H9 (cell line): ENCODE data around the gene GRID2. TPM values are rescaled to one million over a fixed set of nuclear protein-coding genes. Genes with fewer than 3 reads are reported as not detected.

Experiments
- DNase-seq: peaks from one replicate; pipeline ENCODE4 v3.0.0-alpha.2; 2017
- H2AFZ ChIP-seq: one replicate; pipeline ENCODE4 v1.6.1; 2013; ENCODE audit warnings: mild to moderate bottlenecking, low read length, control low read depth, moderate library complexity
- H2AK5ac ChIP-seq: 2 replicates; pipeline ENCODE4 v1.6.1; 2013; ENCODE audit warnings: low read length, control low read depth, mixed read lengths; ENCODE audit not compliant: insufficient read length
- H2BK120ac ChIP-seq: one replicate; pipeline ENCODE4 v1.6.1; 2013; ENCODE audit warnings: low read depth, mild to moderate bottlenecking, low read length, control low read depth, inconsistent platforms; ENCODE audit not compliant: poor library complexity, severe bottlenecking
- H2BK12ac ChIP-seq: 2 replicates; pipeline ENCODE4 v1.6.1; 2013; ENCODE audit warnings: low read length, control low read depth, mixed read lengths, low read depth; ENCODE audit not compliant: insufficient read length
- H2BK15ac ChIP-seq: 2 replicates; pipeline ENCODE4 v1.6.1; 2013; ENCODE audit warnings: low read depth, low read length, control low read depth
- H2BK20ac ChIP-seq: one replicate; pipeline ENCODE4 v1.6.1; 2013; ENCODE audit warnings: low read depth, mild to moderate bottlenecking, low read length, control low read depth, inconsistent platforms; ENCODE audit not compliant: poor library complexity, severe bottlenecking
- H2BK5ac ChIP-seq: 2 replicates; pipeline ENCODE4 v1.6.1; 2013; ENCODE audit warnings: low read length, control low read depth, mixed read lengths; ENCODE audit not compliant: insufficient read length
- H3K14ac ChIP-seq: 2 replicates; pipeline ENCODE4 v1.6.1; 2013; ENCODE audit warnings: low read length, control low read depth; ENCODE audit not compliant: insufficient read depth
- H3K18ac ChIP-seq: 2 replicates; pipeline ENCODE4 v1.6.1; 2013; ENCODE audit warnings: low read depth, mild to moderate bottlenecking, mixed read lengths, low read length, control low read depth; ENCODE audit not compliant: insufficient read length
- H3K23ac ChIP-seq: 2 replicates; pipeline ENCODE4 v1.6.1; 2013; ENCODE audit warnings: low read length, control low read depth, mixed read lengths, low read depth; ENCODE audit not compliant: insufficient read length
- H3K23me2 ChIP-seq: 2 replicates; pipeline ENCODE4 v1.6.1; 2013; ENCODE audit warnings: low read depth, mild to moderate bottlenecking, mixed read lengths, low read length, control low read depth; ENCODE audit not compliant: insufficient read length, poor library complexity, severe bottlenecking
- H3K27ac ChIP-seq: 2 replicates; pipeline ENCODE4 v1.5.1; 2013; ENCODE audit warnings: low read length, control low read depth, mixed read lengths, low read depth; ENCODE audit not compliant: insufficient read length
- H3K27me3 ChIP-seq: 2 replicates; pipeline ENCODE4 v1.6.1; 2013; ENCODE audit warnings: low read length, control low read depth, inconsistent platforms; ENCODE audit not compliant: insufficient read depth
- H3K4ac ChIP-seq: 2 replicates; pipeline ENCODE4 v1.6.1; 2013; ENCODE audit warnings: low read depth, mild to moderate bottlenecking, control low read depth, inconsistent platforms, low read length, moderate library complexity
- H3K4me1 ChIP-seq: 2 replicates; pipeline ENCODE4 v1.6.1; 2013; ENCODE audit warnings: low read length, control low read depth, inconsistent platforms; ENCODE audit not compliant: insufficient read depth
- H3K4me2 ChIP-seq: 2 replicates; pipeline ENCODE4 v1.6.1; 2013; ENCODE audit warnings: low read length, control low read depth, mixed read lengths; ENCODE audit not compliant: insufficient read length, insufficient read depth
- H3K56ac ChIP-seq: 2 replicates; pipeline ENCODE4 v1.6.1; 2013; ENCODE audit warnings: low read depth, mild to moderate bottlenecking, mixed read lengths, low read length, control low read depth; ENCODE audit not compliant: insufficient read length
- H3K79me1 ChIP-seq: 2 replicates; pipeline ENCODE4 v1.6.1; 2013; ENCODE audit warnings: low read depth, mild to moderate bottlenecking, moderate library complexity, low read length, control low read depth, inconsistent platforms; ENCODE audit not compliant: insufficient read depth, poor library complexity, severe bottlenecking
- H3K79me2 ChIP-seq: 2 replicates; pipeline ENCODE4 v1.6.1; 2013; ENCODE audit warnings: low read length, control low read depth, inconsistent platforms; ENCODE audit not compliant: insufficient read depth
- H3K9ac ChIP-seq: 2 replicates; pipeline ENCODE4 v1.6.1; 2013; ENCODE audit warnings: low read length, control low read depth, mixed read lengths; ENCODE audit not compliant: insufficient read length; ENCODE audit errors: extremely low read depth
- H3K9me3 ChIP-seq: one replicate; pipeline ENCODE4 v1.6.1; 2013; ENCODE audit warnings: low read depth, low read length, inconsistent platforms; ENCODE audit not compliant: control insufficient read depth
- H3T11ph ChIP-seq: one replicate; pipeline ENCODE4 v1.6.1; 2013; ENCODE audit warnings: mild to moderate bottlenecking, low read length, control low read depth, inconsistent platforms
- H4K20me1 ChIP-seq: one replicate; pipeline ENCODE4 v1.6.1; 2013; ENCODE audit not compliant: control insufficient read depth, insufficient read length, insufficient read depth
- H4K5ac ChIP-seq: 2 replicates; pipeline ENCODE4 v1.6.1; 2013; ENCODE audit warnings: low read depth, mild to moderate bottlenecking, mixed read lengths, low read length, control low read depth; ENCODE audit not compliant: insufficient read length
- H4K8ac ChIP-seq: replicated peaks from 2 replicates; pipeline ENCODE4 v1.6.1; 2013; ENCODE audit warnings: low read length, control low read depth, mixed read lengths, low read depth; ENCODE audit not compliant: insufficient read length
- H4K91ac ChIP-seq: 2 replicates; pipeline ENCODE4 v1.6.1; 2013; ENCODE audit warnings: low read depth, mild to moderate bottlenecking, moderate library complexity, mixed read lengths, low read length, control low read depth; ENCODE audit not compliant: insufficient read length
- H3K27ac Mint-ChIP-seq, 3 experiments: 2 replicates in 2 of 3; 3 replicates in 1 of 3; pipeline ENCODE4 v1.8.0; 2020 to 2021; ENCODE audit warnings: mixed read lengths in 3 of 3, mild to moderate bottlenecking in 1 of 3, moderate library complexity in 1 of 3
- H3K27me3 Mint-ChIP-seq: 2 replicates; pipeline ENCODE4 v1.8.0; 2021; ENCODE audit warnings: low read depth, mild to moderate bottlenecking, moderate library complexity, mixed read lengths
- H3K36me3 Mint-ChIP-seq, 3 experiments: 2 replicates in 2 of 3; 3 replicates in 1 of 3; pipeline ENCODE4 v1.8.0; 2020 to 2021; ENCODE audit warnings: low read depth in 3 of 3, mixed read lengths in 3 of 3; ENCODE audit not compliant: insufficient read depth in 1 of 3
- H3K4me1 Mint-ChIP-seq, 2 experiments: 2 replicates each; pipeline ENCODE4 v1.8.0; 2020; ENCODE audit warnings: mixed read lengths in 2 of 2
- H3K4me3 Mint-ChIP-seq, 2 experiments: 2 replicates in 1 of 2; 3 replicates in 1 of 2; pipeline ENCODE4 v1.8.0; 2020 to 2021; ENCODE audit warnings: mild to moderate bottlenecking in 2 of 2, mixed read lengths in 2 of 2, moderate library complexity in 1 of 2
- H3K9me3 Mint-ChIP-seq, 2 experiments: 2 replicates in 1 of 2; 3 replicates in 1 of 2; pipeline ENCODE4 v1.8.0; 2020; ENCODE audit warnings: mild to moderate bottlenecking in 2 of 2, mixed read lengths in 2 of 2, moderate library complexity in 1 of 2
- WGBS: extraction: QIAGEN DNeasy Blood & Tissue Kit; methylation state at CpG from one replicate; pipeline ENCODE4 v1.1.7; 2013; ENCODE audit warnings: missing lambda C conversion rate, low lambda C conversion rate, mixed read lengths; ENCODE audit not compliant: insufficient read length; ENCODE audit errors: extremely low coverage; 5-methylcytosine and 5-hydroxymethylcytosine counted together
- total RNA-seq: library from RNA; stranded (reverse); gene quantifications from 2 replicates; pipeline ENCODE4 v1.2.1, GENCODE V29; 2021
- TF ChIP-seq, protein P1 (sequence below): fragments of 200-600 bp; sonication (generic); conservative IDR thresholded peaks from 3 replicates; pipeline ENCODE4 v1.8.0; 2021; ENCODE audit warnings: antibody characterized with exemption, mild to moderate bottlenecking

GRID2 gene
- total RNA-seq, 1 experiment from 2014 or later, result 21.8 TPM

DNA sequence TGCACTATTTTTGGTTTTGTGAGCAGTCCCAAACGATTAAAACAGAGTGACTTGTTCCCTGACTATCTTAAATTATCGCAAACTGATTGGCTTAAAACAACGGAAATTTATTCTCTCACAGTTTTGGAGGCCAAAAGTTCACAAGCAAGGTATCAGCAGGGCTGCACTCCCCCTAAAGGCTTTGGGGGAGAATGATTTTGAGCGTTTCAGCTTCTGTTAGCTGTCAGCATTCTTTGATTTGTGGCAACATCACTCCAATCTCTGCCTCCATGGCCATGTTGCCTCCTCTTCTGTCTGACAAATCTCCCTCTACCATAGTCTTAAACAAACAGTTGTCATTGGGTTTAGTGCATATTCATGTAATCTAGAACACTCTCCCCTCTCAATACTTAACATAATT, 1065.2 kb downstream of the GRID2 start:
- Histone ChIP-seq H3K23ac (no peak overlapping the region), H3K56ac (no peak overlapping the region), H3K23me2 (no peaks in the 10 kb centered on the region), H3T11ph (no peak overlapping the region), H2BK120ac (no peak overlapping the region), H2BK12ac (no peak overlapping the region), H2BK15ac (no peak overlapping the region), H2AFZ (no peak overlapping the region), H3K79me2 (no peaks in the 10 kb centered on the region), H3K9ac (no peak overlapping the region), H2BK20ac (no peak overlapping the region), H3K18ac (no peak overlapping the region), H3K27ac (no peak overlapping the region), H3K4me2 (no peak overlapping the region), H3K27me3 (no peaks in the 10 kb centered on the region), H3K9me3 (no peaks in the 10 kb centered on the region), H2AK5ac (no peak overlapping the region), H3K4ac (no peak overlapping the region), H4K91ac (no peak overlapping the region), H4K5ac (no peak overlapping the region), H2BK5ac (no peak overlapping the region), H3K4me1 (no peaks in the 10 kb centered on the region; the same call in 1 of the 2 replicates), H4K8ac (no peak overlapping the region), H3K14ac (no peak overlapping the region), H4K20me1 (no peaks in the 10 kb centered on the region), H3K79me1 (no peaks in the 10 kb centered on the region)
- peaks cover 31 to 32% of the 10 kb centered on the region in 2 experiments for H3K4me1 Mint-ChIP-seq
- no peaks in the 10 kb centered on the region for H3K36me3 Mint-ChIP-seq
- H3K27ac Mint-ChIP-seq, result no peak overlapping the region
- H3K9me3 Mint-ChIP-seq, result no peaks in the 10 kb centered on the region
- H3K27me3 Mint-ChIP-seq, result peaks cover 16% of the 10 kb centered on the region
- TF ChIP-seq, protein P1, sequence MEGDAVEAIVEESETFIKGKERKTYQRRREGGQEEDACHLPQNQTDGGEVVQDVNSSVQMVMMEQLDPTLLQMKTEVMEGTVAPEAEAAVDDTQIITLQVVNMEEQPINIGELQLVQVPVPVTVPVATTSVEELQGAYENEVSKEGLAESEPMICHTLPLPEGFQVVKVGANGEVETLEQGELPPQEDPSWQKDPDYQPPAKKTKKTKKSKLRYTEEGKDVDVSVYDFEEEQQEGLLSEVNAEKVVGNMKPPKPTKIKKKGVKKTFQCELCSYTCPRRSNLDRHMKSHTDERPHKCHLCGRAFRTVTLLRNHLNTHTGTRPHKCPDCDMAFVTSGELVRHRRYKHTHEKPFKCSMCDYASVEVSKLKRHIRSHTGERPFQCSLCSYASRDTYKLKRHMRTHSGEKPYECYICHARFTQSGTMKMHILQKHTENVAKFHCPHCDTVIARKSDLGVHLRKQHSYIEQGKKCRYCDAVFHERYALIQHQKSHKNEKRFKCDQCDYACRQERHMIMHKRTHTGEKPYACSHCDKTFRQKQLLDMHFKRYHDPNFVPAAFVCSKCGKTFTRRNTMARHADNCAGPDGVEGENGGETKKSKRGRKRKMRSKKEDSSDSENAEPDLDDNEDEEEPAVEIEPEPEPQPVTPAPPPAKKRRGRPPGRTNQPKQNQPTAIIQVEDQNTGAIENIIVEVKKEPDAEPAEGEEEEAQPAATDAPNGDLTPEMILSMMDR, result peak; percentile 52
- no peak for DNase-seq
- H3K4me3 Mint-ChIP-seq, result no peak overlapping the region
- WGBS, result no CpG with 5 or more reads among the region's 4 CpGs
